ENCODE data around the gene KY.

Gene KY

GRCh38 chr3:134563601-134564000, 87.2 kb downstream of the KY start:
- TF ChIP-seq ZFX (IDR thresholded peaks at IDR 0.05): no peak
- no peak for TF ChIP-seq CTCF (conservative IDR thresholded peaks at IDR 0.05)

GRCh38 chr3:134562055-134562454, 88.8 kb downstream of the KY start:
- no peak overlapping the region for H3K27ac ChIP-seq
- TF ChIP-seq ZFX (IDR thresholded peaks at IDR 0.05): no peak
- TF ChIP-seq CTCF (conservative IDR thresholded peaks at IDR 0.05): no peak

More at GRCh38 chr3:134563601-134564000, 87.2 kb downstream of the KY start:
- H3K27ac ChIP-seq: no peak overlapping the region

- TF ChIP-seq CTCF (conservative IDR thresholded peaks at IDR 0.05) (no peak), ZFX (IDR thresholded peaks at IDR 0.05) (no peak)
Observed at GRCh38 chr3:134559591-134559990, 91.2 kb downstream of the KY start.

More at GRCh38 chr3:134559591-134559990, 91.2 kb downstream of the KY start:
- no peak overlapping the region for H3K27ac ChIP-seq
